ENCODE results near the gene BRINP3.

The BRINP3 gene

GRCh38 chr1:190452272-190452848, 25.3 kb downstream of the BRINP3 start:
- DNase-seq (ENCODE audit: low read depth): no peak

- DNase-seq (ENCODE audit: low read depth): no peak
Measured at GRCh38 chr1:190444464-190444863, 33.2 kb downstream of the BRINP3 start.

- no peak for DNase-seq (ENCODE audit: low read depth)
Measured at GRCh38 chr1:190439447-190439846, 38.2 kb downstream of the BRINP3 start.

- no peak for DNase-seq (ENCODE audit: low read depth)
Measured at GRCh38 chr1:190436615-190437014, 41.0 kb downstream of the BRINP3 start.

- no peak for DNase-seq (ENCODE audit: low read depth)
Measured at GRCh38 chr1:190429932-190430331, 47.7 kb downstream of the BRINP3 start.

GRCh38 chr1:190429141-190429540, 48.5 kb downstream of the BRINP3 start:
- no peak for DNase-seq (ENCODE audit: low read depth)

- no peak for DNase-seq (ENCODE audit: low read depth)
Measured at GRCh38 chr1:190416239-190416638, 61.4 kb downstream of the BRINP3 start.

- no peak for DNase-seq (ENCODE audit: low read depth)
Measured at GRCh38 chr1:190413142-190413541, 64.5 kb downstream of the BRINP3 start.

GRCh38 chr1:190403402-190403801, 74.3 kb downstream of the BRINP3 start:
- no peak for DNase-seq (ENCODE audit: low read depth)

- no peak for DNase-seq (ENCODE audit: low read depth)
Measured at GRCh38 chr1:190399233-190399632, 78.4 kb downstream of the BRINP3 start.

GRCh38 chr1:190391582-190391981, 86.1 kb downstream of the BRINP3 start:
- DNase-seq (ENCODE audit: low read depth): no peak

GRCh38 chr1:190377991-190378390, 99.7 kb downstream of the BRINP3 start:
- DNase-seq (ENCODE audit: low read depth): no peak

- no peak for DNase-seq (ENCODE audit: low read depth)
Measured at GRCh38 chr1:190377294-190377693, 100.4 kb downstream of the BRINP3 start.

- DNase-seq (ENCODE audit: low read depth): no peak
Measured at GRCh38 chr1:190376044-190376443, 101.6 kb downstream of the BRINP3 start.

- DNase-seq (ENCODE audit: low read depth): no peak
Measured at GRCh38 chr1:190373705-190374336, 103.8 kb downstream of the BRINP3 start.

- DNase-seq (ENCODE audit: low read depth): no peak
Measured at GRCh38 chr1:190367200-190367599, 110.5 kb downstream of the BRINP3 start.

- no peak for DNase-seq (ENCODE audit: low read depth)
Measured at GRCh38 chr1:190365283-190365682, 112.4 kb downstream of the BRINP3 start.

GRCh38 chr1:190353538-190354101, 124.0 kb downstream of the BRINP3 start:
- DNase-seq (ENCODE audit: low read depth): no peak

- DNase-seq (ENCODE audit: low read depth): no peak
Measured at GRCh38 chr1:190344454-190344853, 133.2 kb downstream of the BRINP3 start.

GRCh38 chr1:190338829-190339228, 138.8 kb downstream of the BRINP3 start:
- no peak for DNase-seq (ENCODE audit: low read depth)

GRCh38 chr1:190328871-190329270, 148.8 kb downstream of the BRINP3 start:
- DNase-seq (ENCODE audit: low read depth): no peak

- DNase-seq (ENCODE audit: low read depth): no peak
Measured at GRCh38 chr1:190328361-190328760, 149.3 kb downstream of the BRINP3 start.

- no peak for DNase-seq (ENCODE audit: low read depth)
Measured at GRCh38 chr1:190327271-190327670, 150.4 kb downstream of the BRINP3 start.

GRCh38 chr1:190323530-190323929, 154.1 kb downstream of the BRINP3 start:
- DNase-seq (ENCODE audit: low read depth): no peak

Measured in activated T-helper 1 cell treated with Interleukin-2 at 50 U/mL for 16 hours (primary cell).